Nephron progenitor cell (in vitro differentiated cells): ENCODE results near the gene NDUFS6.
A peak's percentile ranks its signal among the peaks of the same experiment; 100 is the strongest.

Source experiments
- DNase-seq: peaks from one replicate; pipeline ENCODE4 v3.0.0; 2021
- H3K27ac Mint-ChIP-seq: 2 replicates; pipeline ENCODE4 v1.8.0; 2021; ENCODE audit warnings: mild to moderate bottlenecking, moderate library complexity, mixed read lengths
- H3K27me3 Mint-ChIP-seq: 2 replicates; pipeline ENCODE4 v1.8.0; 2021; ENCODE audit warnings: mild to moderate bottlenecking, low read depth, mixed read lengths; ENCODE audit not compliant: poor library complexity
- H3K36me3 Mint-ChIP-seq: 2 replicates; pipeline ENCODE4 v1.8.0; 2021; ENCODE audit warnings: low read depth, mixed read lengths
- H3K4me1 Mint-ChIP-seq: 2 replicates; pipeline ENCODE4 v1.8.0; 2021; ENCODE audit warnings: mixed read lengths
- H3K4me3 Mint-ChIP-seq: 2 replicates; pipeline ENCODE4 v1.8.0; 2021; ENCODE audit warnings: mild to moderate bottlenecking, moderate library complexity, mixed read lengths
- H3K9me3 Mint-ChIP-seq: 2 replicates; pipeline ENCODE4 v1.8.0; 2021; ENCODE audit warnings: mild to moderate bottlenecking, moderate library complexity, mixed read lengths
- CTCF ChIP-seq: fragments of 200-600 bp; sonication (generic); IDR thresholded peaks from 2 replicates; pipeline ENCODE4 v1.5.0; 2021; ENCODE audit warnings: antibody characterized with exemption

NDUFS6 gene

GRCh38 chr5:1827886-1828397 is 26.7 kb downstream of the NDUFS6 start:
- no peak for TF ChIP-seq CTCF
- H3K4me1 Mint-ChIP-seq: peaks cover 22% of the 10 kb centered on the region
- peak; percentile 26 for DNase-seq
- peaks cover 33% of the 10 kb centered on the region for H3K36me3 Mint-ChIP-seq
- H3K27ac Mint-ChIP-seq: no peak overlapping the region
- peaks cover 14% of the 10 kb centered on the region for H3K27me3 Mint-ChIP-seq
- H3K4me3 Mint-ChIP-seq: no peak overlapping the region
- H3K9me3 Mint-ChIP-seq: no peaks in the 10 kb centered on the region

GRCh38 chr5:1830571-1831228 is 29.5 kb downstream of the NDUFS6 start:
- H3K9me3 Mint-ChIP-seq: no peaks in the 10 kb centered on the region
- TF ChIP-seq CTCF: no peak
- H3K27me3 Mint-ChIP-seq: peaks cover 27% of the 10 kb centered on the region
- no peak for DNase-seq
- H3K27ac Mint-ChIP-seq: no peak overlapping the region
- peaks cover 23% of the 10 kb centered on the region for H3K36me3 Mint-ChIP-seq
- H3K4me1 Mint-ChIP-seq: peaks cover 35% of the 10 kb centered on the region
- no peak overlapping the region for H3K4me3 Mint-ChIP-seq

GRCh38 chr5:1831257-1831656 is 30.1 kb downstream of the NDUFS6 start:
- TF ChIP-seq CTCF: no peak
- no peak overlapping the region for H3K4me3 Mint-ChIP-seq
- no peak overlapping the region for H3K27ac Mint-ChIP-seq
- no peak for DNase-seq
- H3K36me3 Mint-ChIP-seq: peaks cover 18% of the 10 kb centered on the region
- peaks cover 35% of the 10 kb centered on the region for H3K4me1 Mint-ChIP-seq
- H3K9me3 Mint-ChIP-seq: no peaks in the 10 kb centered on the region
- peaks cover 31% of the 10 kb centered on the region for H3K27me3 Mint-ChIP-seq

- Mint-ChIP-seq H3K27ac (no peak overlapping the region), H3K9me3 (no peaks in the 10 kb centered on the region), H3K4me1 (peaks cover 37% of the 10 kb centered on the region), H3K27me3 (peaks cover 33% of the 10 kb centered on the region), H3K4me3 (no peak overlapping the region), H3K36me3 (peaks cover 15% of the 10 kb centered on the region)
- no peak for DNase-seq
- TF ChIP-seq CTCF: no peak
Measured at GRCh38 chr5:1831677-1832313, 30.6 kb downstream of the NDUFS6 start.

GRCh38 chr5:1832511-1833250 is 31.5 kb downstream of the NDUFS6 start:
- H3K9me3 Mint-ChIP-seq: no peaks in the 10 kb centered on the region
- peaks cover 39% of the 10 kb centered on the region for H3K4me1 Mint-ChIP-seq
- peaks cover 33% of the 10 kb centered on the region for H3K27me3 Mint-ChIP-seq
- H3K27ac Mint-ChIP-seq: no peak overlapping the region
- peaks cover 6% of the 10 kb centered on the region for H3K36me3 Mint-ChIP-seq
- no peak for TF ChIP-seq CTCF
- no peak overlapping the region for H3K4me3 Mint-ChIP-seq
- no peak for DNase-seq
